ENCODE results near the gene GID8. TPM values are rescaled to one million over a fixed set of nuclear protein-coding genes. Genes with fewer than 3 reads are reported as not detected.

Gene GID8
- total and polyA plus RNA-seq, 2 donors (not counting 3 experiments of a cell fraction or from before 2014, with no cell fraction given), result 25.3 to 34.6 TPM

DNA sequence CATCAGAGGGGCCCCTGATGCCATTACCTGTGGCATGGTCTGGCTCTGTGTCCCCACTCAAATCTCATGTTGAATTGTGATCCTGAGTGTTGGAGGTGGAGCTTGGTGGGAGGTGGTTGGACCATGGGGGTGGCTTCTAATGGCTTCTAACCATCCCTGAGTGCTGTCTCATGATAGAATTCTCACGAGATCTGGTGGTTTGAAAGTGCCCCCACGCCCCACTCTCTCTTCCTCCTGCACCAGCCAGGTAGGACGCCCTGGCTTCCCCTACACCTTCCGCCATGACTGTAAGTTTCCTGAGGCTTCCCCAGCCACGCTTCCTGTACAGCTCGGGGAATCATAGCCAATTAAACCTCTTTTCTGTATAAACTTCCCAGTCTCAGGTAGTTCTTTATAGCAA lies 53.9 kb downstream of the GID8 start:
- TF ChIP-seq, protein P1, sequence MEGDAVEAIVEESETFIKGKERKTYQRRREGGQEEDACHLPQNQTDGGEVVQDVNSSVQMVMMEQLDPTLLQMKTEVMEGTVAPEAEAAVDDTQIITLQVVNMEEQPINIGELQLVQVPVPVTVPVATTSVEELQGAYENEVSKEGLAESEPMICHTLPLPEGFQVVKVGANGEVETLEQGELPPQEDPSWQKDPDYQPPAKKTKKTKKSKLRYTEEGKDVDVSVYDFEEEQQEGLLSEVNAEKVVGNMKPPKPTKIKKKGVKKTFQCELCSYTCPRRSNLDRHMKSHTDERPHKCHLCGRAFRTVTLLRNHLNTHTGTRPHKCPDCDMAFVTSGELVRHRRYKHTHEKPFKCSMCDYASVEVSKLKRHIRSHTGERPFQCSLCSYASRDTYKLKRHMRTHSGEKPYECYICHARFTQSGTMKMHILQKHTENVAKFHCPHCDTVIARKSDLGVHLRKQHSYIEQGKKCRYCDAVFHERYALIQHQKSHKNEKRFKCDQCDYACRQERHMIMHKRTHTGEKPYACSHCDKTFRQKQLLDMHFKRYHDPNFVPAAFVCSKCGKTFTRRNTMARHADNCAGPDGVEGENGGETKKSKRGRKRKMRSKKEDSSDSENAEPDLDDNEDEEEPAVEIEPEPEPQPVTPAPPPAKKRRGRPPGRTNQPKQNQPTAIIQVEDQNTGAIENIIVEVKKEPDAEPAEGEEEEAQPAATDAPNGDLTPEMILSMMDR (IDR thresholded peaks at IDR 0.05; ENCODE audit: extremely low read depth in 1 of 2, insufficient read depth in 1 of 2, low read depth in 1 of 2, low read length in 2 of 2), result no peak
- TF ChIP-seq, protein P2, sequence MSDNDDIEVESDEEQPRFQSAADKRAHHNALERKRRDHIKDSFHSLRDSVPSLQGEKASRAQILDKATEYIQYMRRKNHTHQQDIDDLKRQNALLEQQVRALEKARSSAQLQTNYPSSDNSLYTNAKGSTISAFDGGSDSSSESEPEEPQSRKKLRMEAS (IDR thresholded peaks at IDR 0.05; ENCODE audit: insufficient read depth, insufficient read length), result no peak
- TF ChIP-seq EZH2 (IDR thresholded peaks at IDR 0.05; ENCODE audit: borderline replicate concordance, low read depth, low read length, severe bottlenecking), result no peak
- TF ChIP-seq FOS (IDR thresholded peaks at IDR 0.05; ENCODE audit: borderline replicate concordance, insufficient read depth, low read length), result no peak
- no peak for TF ChIP-seq GATA2 (IDR thresholded peaks at IDR 0.05; ENCODE audit: insufficient read depth, insufficient read length, low read depth, low read length)
- TF ChIP-seq POLR2A (IDR thresholded peaks at IDR 0.05; ENCODE audit: low read depth, low read length), result no peak
- no peak for TF ChIP-seq JUN (IDR thresholded peaks at IDR 0.05; ENCODE audit: borderline replicate concordance, insufficient read depth, insufficient read length, low read depth)
- TF ChIP-seq MYC (IDR thresholded peaks at IDR 0.05; ENCODE audit: low read depth, low read length), result no peak
- TF ChIP-seq POLR2AphosphoS5 (IDR thresholded peaks at IDR 0.05; ENCODE audit: insufficient read depth, low read depth, low read length), result no peak
- Histone ChIP-seq H3K4me1 (ENCODE audit: control insufficient read depth, extremely low read depth, insufficient read depth, low read length) (no peaks in the 10 kb centered on the region), H3K9me3 (replicated peaks; ENCODE audit: control insufficient read depth, insufficient read depth, low read length) (no peaks in the 10 kb centered on the region), H3K27ac (ENCODE audit: insufficient read depth, low read depth, low read length) (no peak overlapping the region), H3K9ac (replicated peaks; ENCODE audit: extremely low read depth, insufficient read depth, low read length) (no peak overlapping the region), H3K4me3 (replicated peaks in 1 of 3; ENCODE audit: insufficient read depth in 1 of 3, low read depth in 1 of 3, low read length in 3 of 3) (no peak overlapping the region), H3K27me3 (ENCODE audit: control insufficient read depth in 2 of 2, insufficient read depth in 2 of 2, low read length in 2 of 2) (no peaks in the 10 kb centered on the region), H3K36me3 (ENCODE audit: control insufficient read depth in 2 of 2, extremely low read depth in 1 of 2, insufficient read depth in 2 of 2, low read length in 2 of 2) (no peaks in the 10 kb centered on the region), H2AFZ (ENCODE audit: low read depth, low read length) (no peak overlapping the region), H4K20me1 (replicated peaks; ENCODE audit: control insufficient read depth, extremely low read depth, insufficient read depth, low read length) (no peaks in the 10 kb centered on the region), H3K9me1 (replicated peaks; ENCODE audit: control insufficient read depth, extremely low read depth, insufficient read depth, low read length) (no peaks in the 10 kb centered on the region), H3K4me2 (ENCODE audit: insufficient read depth, low read length) (no peak overlapping the region), H3K79me2 (ENCODE audit: control insufficient read depth, insufficient read depth, low read length) (no peaks in the 10 kb centered on the region)
- no TSS peak for BruUV-seq (replicated peaks)
- dilution Hi-C loops (cut with MboI; ENCODE audit: extremely low pct_ligation_motif_present, low sequenced_read_pairs) (no loop called here), intact Hi-C loops (cut with micrococcal nuclease) (no loop called here)
- POLR2A ChIA-PET, result no interaction called here
- no peak for DNase-seq (ENCODE audit: low read depth, low spot score)
- no peak for FAIRE-seq
- CTCF ChIA-PET, result interaction anchor here (1.1 kb wide), 1 partner anchor 17 kb away, joined by 4 read pairs; no protein-coding TSS in a partner anchor
